Adipose tissue (tissue), 3 donors: ENCODE measurements around the gene KPRP. TPM values are rescaled to one million over a fixed set of nuclear protein-coding genes. Genes with fewer than 3 reads are reported as not detected.

Experiments
- H3K27ac ChIP-seq: one replicate; pipeline ENCODE4 v1.5.1; 2013; ENCODE audit warnings: low read depth, low read length
- WGBS, 3 donors: extraction: QIAGEN DNeasy Blood & Tissue Kit; methylation state at CpG; one replicate each; pipeline ENCODE4 v1.1.7; 2013; 5-methylcytosine and 5-hydroxymethylcytosine counted together
- polyA plus RNA-seq, 3 donors: library from polyadenylated mRNA; stranded (reverse); fragments of 200-250 nt; gene quantifications; one replicate each; pipeline ENCODE4 v1.2.3, GENCODE V29; 2013
- donor health status: healthy with polysubstance abuse.
- donor health status: Bipolar disorder and iron deficiency.
- donor health status: healthy.

KPRP gene
- polyA plus RNA-seq, 3 donors: not detected

GRCh38 chr1:152761609-152762213 lies 3.9 kb downstream of the KPRP start:
- WGBS, 3 donors: 83 to 87% (median 86%) methylated on average over 3 of the region's 3 CpGs
- H3K27ac ChIP-seq: no peak overlapping the region

- no peak overlapping the region for H3K27ac ChIP-seq
- 43 to 53% (median 53%) methylated on average over 8 of the region's 8 CpGs for WGBS, 3 donors
Observed at GRCh38 chr1:152768847-152769533, 11.2 kb downstream of the KPRP start.

- H3K27ac ChIP-seq: no peak overlapping the region
Observed at GRCh38 chr1:152770411-152770810, 12.6 kb downstream of the KPRP start.

GRCh38 chr1:152774875-152775274 lies 17.1 kb downstream of the KPRP start, which contains the start of gene LCE1F:
TSS of gene LCE1F (plus strand) at chr1:152775140. CDS start at chr1:152776372, 1,232 bp downstream.
- WGBS, 3 donors: 61 to 73% (median 63%) methylated on average over 6 of the region's 6 CpGs
- H3K27ac ChIP-seq: no peak within 1 kb of the TSS

More at GRCh38 chr1:152770411-152770810, 12.6 kb downstream of the KPRP start:
- 55 to 79% (median 68%) methylated on average over 1 of the region's 1 CpG for WGBS, 3 donors

- whole genome bisulfite sequencing, 3 donors: 78 to 85% (median 85%) methylated on average over 9 to 11 of the region's 11 CpGs
Observed at GRCh38 chr1:152776361-152776760, 18.5 kb downstream of the KPRP start.

GRCh38 chr1:152777510-152778137 lies 19.8 kb downstream of the KPRP start:
- no peak overlapping the region for H3K27ac ChIP-seq
- WGBS, 3 donors: 55 to 74% (median 60%) methylated on average over 4 of the region's 4 CpGs

More at GRCh38 chr1:152776361-152776760, 18.5 kb downstream of the KPRP start:
- H3K27ac ChIP-seq: no peak overlapping the region

- H3K27ac ChIP-seq: no peak overlapping the region
- 42 to 61% (median 58%) methylated on average over 2 of the region's 2 CpGs for WGBS, 3 donors
Observed at GRCh38 chr1:152783095-152783494, 25.3 kb downstream of the KPRP start.

- WGBS, 3 donors: 33 to 38% (median 33%) methylated on average over 2 of the region's 2 CpGs
- no peak within 1 kb of the TSS for H3K27ac ChIP-seq
Observed at GRCh38 chr1:152786077-152786476, 28.3 kb downstream of the KPRP start, which contains the start of gene LCE1E. TSS of gene LCE1E (plus strand) at chr1:152786257. CDS start at chr1:152787300, 1,043 bp downstream.

GRCh38 chr1:152795686-152796085 lies 37.9 kb downstream of the KPRP start:
- 41 to 62% (median 50%) methylated on average over 4 of the region's 4 CpGs for WGBS, 3 donors

GRCh38 chr1:152796421-152796820 lies 38.6 kb downstream of the KPRP start, which contains the start of gene LCE1D:
TSS of gene LCE1D (plus strand) at chr1:152796721. CDS start at chr1:152797795, 1,074 bp downstream.
- no peak within 1 kb of the TSS for H3K27ac ChIP-seq
- WGBS, 3 donors: 29 to 40% (median 35%) methylated on average over 3 of the region's 3 CpGs

More at GRCh38 chr1:152795686-152796085, 37.9 kb downstream of the KPRP start:
- no peak overlapping the region for H3K27ac ChIP-seq

- WGBS, 3 donors: 35 to 61% (median 54%) methylated on average over 1 of the region's 1 CpG
- H3K27ac ChIP-seq: no peak overlapping the region
Observed at GRCh38 chr1:152801333-152801732, 43.5 kb downstream of the KPRP start.

- no peak within 1 kb of the TSS for H3K27ac ChIP-seq
- WGBS, 3 donors: 60 to 62% (median 61%) methylated on average over 3 of the region's 3 CpGs
Observed at GRCh38 chr1:152806576-152806975, 48.8 kb downstream of the KPRP start, which contains the start of gene LCE1C. TSS of gene LCE1C (minus strand) at chr1:152806651. CDS start at chr1:152805478, 1,173 bp downstream.

GRCh38 chr1:152811050-152811449 lies 53.2 kb downstream of the KPRP start:
- H3K27ac ChIP-seq: no peak overlapping the region
- 66 to 84% (median 79%) methylated on average over 2 of the region's 2 CpGs for WGBS, 3 donors

Other genes with a start within 250 kb of the KPRP start
- not detected for gene LCE5A, start 247.2 kb upstream of the KPRP start, polyA plus RNA-seq
- under 1 TPM in 1 of 3 donors, not detected in 2; 0.52 TPM for gene CRCT1, start 243.5 kb upstream of the KPRP start, polyA plus RNA-seq
- gene LCE3E, start 191.2 kb upstream of the KPRP start, polyA plus RNA-seq: not detected
- not detected for gene LCE3D, start 177.5 kb upstream of the KPRP start, polyA plus RNA-seq
- gene LCE3C, start 157.8 kb upstream of the KPRP start, polyA plus RNA-seq: not detected
- gene LCE3B, start 144.2 kb upstream of the KPRP start, polyA plus RNA-seq: not detected
- not detected for gene LCE3A, start 134.9 kb upstream of the KPRP start, polyA plus RNA-seq
- gene LCE2D, start 94.6 kb upstream of the KPRP start, polyA plus RNA-seq: not detected
- not detected for gene LCE2C, start 82.7 kb upstream of the KPRP start, polyA plus RNA-seq
- gene LCE2B, start 71.9 kb upstream of the KPRP start, polyA plus RNA-seq: not detected
- gene LCE2A, start 59.7 kb upstream of the KPRP start, polyA plus RNA-seq: not detected
- gene LCE4A, start 49.9 kb upstream of the KPRP start, polyA plus RNA-seq: not detected
- not detected for gene LCE1F, start 17.1 kb downstream of the KPRP start, polyA plus RNA-seq
- gene LCE1E, start 28.2 kb downstream of the KPRP start, polyA plus RNA-seq: not detected
- gene LCE1D, start 38.7 kb downstream of the KPRP start, polyA plus RNA-seq: not detected
- gene LCE1C, start 48.6 kb downstream of the KPRP start, polyA plus RNA-seq: not detected
- gene LCE1B, start 53.9 kb downstream of the KPRP start, polyA plus RNA-seq: not detected
- not detected for gene LCE1A, start 69.4 kb downstream of the KPRP start, polyA plus RNA-seq
- gene LCE6A, start 84.8 kb downstream of the KPRP start, polyA plus RNA-seq: not detected
- not detected for gene LCE7A, start 102.0 kb downstream of the KPRP start, polyA plus RNA-seq
- not detected for gene SMCP, start 120.3 kb downstream of the KPRP start, polyA plus RNA-seq
- under 1 TPM in 2 of 3 donors, not detected in 1; 0.06 to 0.40 TPM for gene IVL, start 150.5 kb downstream of the KPRP start, polyA plus RNA-seq
- not detected for gene SPRR5, start 189.2 kb downstream of the KPRP start, polyA plus RNA-seq
- gene SPRR4, start 212.6 kb downstream of the KPRP start, polyA plus RNA-seq: not detected
- gene SPRR1A, start 226.1 kb downstream of the KPRP start, polyA plus RNA-seq: 1 to 10 TPM in 1 of 3 donors, not detected in 2; 9.5 TPM
- 10 to 100 TPM in 1 of 3 donors, 1 to 10 TPM in 1, under 1 TPM in 1; 0.53 to 20.3 (median 1.2) TPM for gene SPRR3, start 243.7 kb downstream of the KPRP start, polyA plus RNA-seq